ENCODE measurements around the gene LRRC2. TPM values are rescaled to one million over a fixed set of nuclear protein-coding genes. Genes with fewer than 3 reads are reported as not detected.
A peak's percentile ranks its signal among the peaks of the same experiment; 100 is the strongest.

LRRC2 gene
- total RNA-seq: not detected

- Mint-ChIP-seq H3K4me1 (no peaks in the 10 kb centered on the region), H3K9me3 (no peaks in the 10 kb centered on the region), H3K36me3 (ENCODE audit: low read depth) (no peaks in the 10 kb centered on the region), H3K27me3 (peaks cover 20% of the 10 kb centered on the region), H3K27ac (no peak within 1 kb of the TSS), H3K4me3 (peak within 1 kb of the TSS; percentile 61)
- ATAC-seq (replicated peaks): peak; percentile 62
These were observed at the start of gene LRRC2 for GRCh38 chr3:46566040-46566641. TSS of gene LRRC2 (minus strand) at chr3:46566302. CDS start at chr3:46551591, 14,711 bp downstream.

- no peaks in the 10 kb centered on the region for H3K9me3 Mint-ChIP-seq
- no peaks in the 10 kb centered on the region for H3K4me1 Mint-ChIP-seq
- no peak overlapping the region for H3K27ac Mint-ChIP-seq
- no peaks in the 10 kb centered on the region for H3K36me3 Mint-ChIP-seq (ENCODE audit: low read depth)
- H3K27me3 Mint-ChIP-seq: peaks cover 20% of the 10 kb centered on the region
- no peak for ATAC-seq (replicated peaks)
- H3K4me3 Mint-ChIP-seq: no peak overlapping the region
These were observed 49.1 kb upstream of the LRRC2 start for GRCh38 chr3:46615050-46615775.

GRCh38 chr3:46614431-46614830 is 48.3 kb upstream of the LRRC2 start:
- Mint-ChIP-seq H3K27me3 (peaks cover 20% of the 10 kb centered on the region), H3K4me1 (no peaks in the 10 kb centered on the region), H3K27ac (no peak overlapping the region), H3K9me3 (no peaks in the 10 kb centered on the region), H3K4me3 (no peak overlapping the region), H3K36me3 (ENCODE audit: low read depth) (no peaks in the 10 kb centered on the region)
- ATAC-seq (replicated peaks): no peak

- peaks cover 20% of the 10 kb centered on the region for H3K27me3 Mint-ChIP-seq
- H3K4me3 Mint-ChIP-seq: no peak overlapping the region
- no peak for ATAC-seq (replicated peaks)
- H3K36me3 Mint-ChIP-seq (ENCODE audit: low read depth): no peaks in the 10 kb centered on the region
- H3K27ac Mint-ChIP-seq: no peak overlapping the region
- no peaks in the 10 kb centered on the region for H3K4me1 Mint-ChIP-seq
- no peaks in the 10 kb centered on the region for H3K9me3 Mint-ChIP-seq
These were observed 47.4 kb upstream of the LRRC2 start for GRCh38 chr3:46613313-46614005.

- Mint-ChIP-seq H3K27ac (no peak within 1 kb of the TSS), H3K4me1 (no peaks in the 10 kb centered on the region), H3K4me3 (no peak within 1 kb of the TSS), H3K36me3 (ENCODE audit: low read depth) (no peaks in the 10 kb centered on the region), H3K27me3 (peaks cover 20% of the 10 kb centered on the region), H3K9me3 (no peaks in the 10 kb centered on the region)
- ATAC-seq (replicated peaks): no peak
These were observed 46.2 kb upstream of the LRRC2 start, which contains the start of gene FAM240A for GRCh38 chr3:46612324-46612723. TSS of gene FAM240A (plus strand) at chr3:46612525. CDS start at chr3:46612684, 159 bp downstream.

- no peak overlapping the region for H3K4me3 Mint-ChIP-seq
- H3K27me3 Mint-ChIP-seq: peaks cover 16% of the 10 kb centered on the region
- ATAC-seq (replicated peaks): no peak
- no peaks in the 10 kb centered on the region for H3K36me3 Mint-ChIP-seq (ENCODE audit: low read depth)
- no peaks in the 10 kb centered on the region for H3K4me1 Mint-ChIP-seq
- H3K27ac Mint-ChIP-seq: no peak overlapping the region
- no peaks in the 10 kb centered on the region for H3K9me3 Mint-ChIP-seq
These were observed 44.0 kb upstream of the LRRC2 start for GRCh38 chr3:46609944-46610722.

GRCh38 chr3:46609212-46609721 is 43.2 kb upstream of the LRRC2 start:
- Mint-ChIP-seq H3K4me1 (no peaks in the 10 kb centered on the region), H3K4me3 (no peak overlapping the region), H3K27me3 (peaks cover 14% of the 10 kb centered on the region), H3K36me3 (ENCODE audit: low read depth) (no peaks in the 10 kb centered on the region), H3K27ac (no peak overlapping the region), H3K9me3 (no peaks in the 10 kb centered on the region)
- ATAC-seq (replicated peaks): no peak

- no peaks in the 10 kb centered on the region for H3K9me3 Mint-ChIP-seq
- no peaks in the 10 kb centered on the region for H3K4me1 Mint-ChIP-seq
- no peak for ATAC-seq (replicated peaks)
- peaks cover 13% of the 10 kb centered on the region for H3K27me3 Mint-ChIP-seq
- no peak overlapping the region for H3K4me3 Mint-ChIP-seq
- H3K36me3 Mint-ChIP-seq (ENCODE audit: low read depth): no peaks in the 10 kb centered on the region
- no peak overlapping the region for H3K27ac Mint-ChIP-seq
These were observed 41.5 kb upstream of the LRRC2 start for GRCh38 chr3:46607603-46608028.

- no peak for ATAC-seq (replicated peaks)
- no peak overlapping the region for H3K4me3 Mint-ChIP-seq
- no peaks in the 10 kb centered on the region for H3K36me3 Mint-ChIP-seq (ENCODE audit: low read depth)
- H3K4me1 Mint-ChIP-seq: no peaks in the 10 kb centered on the region
- peaks cover 9% of the 10 kb centered on the region for H3K27me3 Mint-ChIP-seq
- H3K27ac Mint-ChIP-seq: no peak overlapping the region
- no peaks in the 10 kb centered on the region for H3K9me3 Mint-ChIP-seq
These were observed 38.0 kb upstream of the LRRC2 start for GRCh38 chr3:46604127-46604526.

GRCh38 chr3:46603446-46604046 is 37.4 kb upstream of the LRRC2 start:
- Mint-ChIP-seq H3K27ac (no peak overlapping the region), H3K4me3 (no peak overlapping the region), H3K4me1 (no peaks in the 10 kb centered on the region), H3K9me3 (no peaks in the 10 kb centered on the region), H3K36me3 (ENCODE audit: low read depth) (no peaks in the 10 kb centered on the region), H3K27me3 (peaks cover 10% of the 10 kb centered on the region)
- no peak for ATAC-seq (replicated peaks)

GRCh38 chr3:46599590-46599989 is 33.5 kb upstream of the LRRC2 start:
- Mint-ChIP-seq H3K4me3 (no peak overlapping the region), H3K4me1 (no peaks in the 10 kb centered on the region)

GRCh38 chr3:46595819-46596314 is 29.8 kb upstream of the LRRC2 start:
- H3K27ac Mint-ChIP-seq: no peak overlapping the region
- H3K36me3 Mint-ChIP-seq (ENCODE audit: low read depth): no peaks in the 10 kb centered on the region
- no peaks in the 10 kb centered on the region for H3K4me1 Mint-ChIP-seq
- no peak overlapping the region for H3K4me3 Mint-ChIP-seq
- H3K27me3 Mint-ChIP-seq: peaks cover 5% of the 10 kb centered on the region
- H3K9me3 Mint-ChIP-seq: no peaks in the 10 kb centered on the region
- no peak for ATAC-seq (replicated peaks)

More at GRCh38 chr3:46599590-46599989, 33.5 kb upstream of the LRRC2 start:
- no peak for ATAC-seq (replicated peaks)
- Mint-ChIP-seq H3K27me3 (peaks cover 5% of the 10 kb centered on the region), H3K36me3 (ENCODE audit: low read depth) (no peaks in the 10 kb centered on the region), H3K9me3 (no peaks in the 10 kb centered on the region), H3K27ac (no peak overlapping the region)

GRCh38 chr3:46594723-46595122 is 28.6 kb upstream of the LRRC2 start:
- H3K36me3 Mint-ChIP-seq (ENCODE audit: low read depth): no peaks in the 10 kb centered on the region
- H3K27me3 Mint-ChIP-seq: peaks cover 5% of the 10 kb centered on the region
- H3K4me3 Mint-ChIP-seq: no peak overlapping the region
- no peaks in the 10 kb centered on the region for H3K9me3 Mint-ChIP-seq
- no peak for ATAC-seq (replicated peaks)
- no peaks in the 10 kb centered on the region for H3K4me1 Mint-ChIP-seq
- H3K27ac Mint-ChIP-seq: no peak overlapping the region

GRCh38 chr3:46593979-46594378 is 27.9 kb upstream of the LRRC2 start:
- Mint-ChIP-seq H3K27me3 (no peaks in the 10 kb centered on the region), H3K36me3 (ENCODE audit: low read depth) (no peaks in the 10 kb centered on the region), H3K4me3 (no peak overlapping the region), H3K27ac (no peak overlapping the region), H3K4me1 (no peaks in the 10 kb centered on the region), H3K9me3 (no peaks in the 10 kb centered on the region)
- ATAC-seq (replicated peaks): no peak
